ENCODE results near the gene NUAK1.

GRCh38 chr12:106187155-106187789 is 48.5 kb upstream of the NUAK1 start:
- no peak for TF ChIP-seq POLR2A (IDR thresholded peaks at IDR 0.05; ENCODE audit: low read depth)
- TF ChIP-seq, protein P1, sequence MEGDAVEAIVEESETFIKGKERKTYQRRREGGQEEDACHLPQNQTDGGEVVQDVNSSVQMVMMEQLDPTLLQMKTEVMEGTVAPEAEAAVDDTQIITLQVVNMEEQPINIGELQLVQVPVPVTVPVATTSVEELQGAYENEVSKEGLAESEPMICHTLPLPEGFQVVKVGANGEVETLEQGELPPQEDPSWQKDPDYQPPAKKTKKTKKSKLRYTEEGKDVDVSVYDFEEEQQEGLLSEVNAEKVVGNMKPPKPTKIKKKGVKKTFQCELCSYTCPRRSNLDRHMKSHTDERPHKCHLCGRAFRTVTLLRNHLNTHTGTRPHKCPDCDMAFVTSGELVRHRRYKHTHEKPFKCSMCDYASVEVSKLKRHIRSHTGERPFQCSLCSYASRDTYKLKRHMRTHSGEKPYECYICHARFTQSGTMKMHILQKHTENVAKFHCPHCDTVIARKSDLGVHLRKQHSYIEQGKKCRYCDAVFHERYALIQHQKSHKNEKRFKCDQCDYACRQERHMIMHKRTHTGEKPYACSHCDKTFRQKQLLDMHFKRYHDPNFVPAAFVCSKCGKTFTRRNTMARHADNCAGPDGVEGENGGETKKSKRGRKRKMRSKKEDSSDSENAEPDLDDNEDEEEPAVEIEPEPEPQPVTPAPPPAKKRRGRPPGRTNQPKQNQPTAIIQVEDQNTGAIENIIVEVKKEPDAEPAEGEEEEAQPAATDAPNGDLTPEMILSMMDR (IDR thresholded peaks at IDR 0.05) = no peak
